H9 (cell line): ENCODE results near the gene AK9. TPM values are rescaled to one million over a fixed set of nuclear protein-coding genes. Genes with fewer than 3 reads are reported as not detected.

ENCODE experiments used
- DNase-seq: peaks from one replicate; pipeline ENCODE4 v3.0.0-alpha.2; 2017
- H2AFZ ChIP-seq: one replicate; pipeline ENCODE4 v1.6.1; 2013; ENCODE audit warnings: mild to moderate bottlenecking, low read length, control low read depth, moderate library complexity
- H2AK5ac ChIP-seq: 2 replicates; pipeline ENCODE4 v1.6.1; 2013; ENCODE audit warnings: low read length, control low read depth, mixed read lengths; ENCODE audit not compliant: insufficient read length
- H2BK120ac ChIP-seq: one replicate; pipeline ENCODE4 v1.6.1; 2013; ENCODE audit warnings: low read depth, mild to moderate bottlenecking, low read length, control low read depth, inconsistent platforms; ENCODE audit not compliant: poor library complexity, severe bottlenecking
- H2BK12ac ChIP-seq: 2 replicates; pipeline ENCODE4 v1.6.1; 2013; ENCODE audit warnings: low read length, control low read depth, mixed read lengths, low read depth; ENCODE audit not compliant: insufficient read length
- H2BK15ac ChIP-seq: 2 replicates; pipeline ENCODE4 v1.6.1; 2013; ENCODE audit warnings: low read depth, low read length, control low read depth
- H2BK20ac ChIP-seq: one replicate; pipeline ENCODE4 v1.6.1; 2013; ENCODE audit warnings: low read depth, mild to moderate bottlenecking, low read length, control low read depth, inconsistent platforms; ENCODE audit not compliant: poor library complexity, severe bottlenecking
- H2BK5ac ChIP-seq: 2 replicates; pipeline ENCODE4 v1.6.1; 2013; ENCODE audit warnings: low read length, control low read depth, mixed read lengths; ENCODE audit not compliant: insufficient read length
- H3K14ac ChIP-seq: 2 replicates; pipeline ENCODE4 v1.6.1; 2013; ENCODE audit warnings: low read length, control low read depth; ENCODE audit not compliant: insufficient read depth
- H3K18ac ChIP-seq: 2 replicates; pipeline ENCODE4 v1.6.1; 2013; ENCODE audit warnings: low read depth, mild to moderate bottlenecking, mixed read lengths, low read length, control low read depth; ENCODE audit not compliant: insufficient read length
- H3K23ac ChIP-seq: 2 replicates; pipeline ENCODE4 v1.6.1; 2013; ENCODE audit warnings: low read length, control low read depth, mixed read lengths, low read depth; ENCODE audit not compliant: insufficient read length
- H3K23me2 ChIP-seq: 2 replicates; pipeline ENCODE4 v1.6.1; 2013; ENCODE audit warnings: low read depth, mild to moderate bottlenecking, mixed read lengths, low read length, control low read depth; ENCODE audit not compliant: insufficient read length, poor library complexity, severe bottlenecking
- H3K27ac ChIP-seq: 2 replicates; pipeline ENCODE4 v1.5.1; 2013; ENCODE audit warnings: low read length, control low read depth, mixed read lengths, low read depth; ENCODE audit not compliant: insufficient read length
- H3K27me3 ChIP-seq: 2 replicates; pipeline ENCODE4 v1.6.1; 2013; ENCODE audit warnings: low read length, control low read depth, inconsistent platforms; ENCODE audit not compliant: insufficient read depth
- H3K4ac ChIP-seq: 2 replicates; pipeline ENCODE4 v1.6.1; 2013; ENCODE audit warnings: low read depth, mild to moderate bottlenecking, control low read depth, inconsistent platforms, low read length, moderate library complexity
- H3K4me1 ChIP-seq: 2 replicates; pipeline ENCODE4 v1.6.1; 2013; ENCODE audit warnings: low read length, control low read depth, inconsistent platforms; ENCODE audit not compliant: insufficient read depth
- H3K4me2 ChIP-seq: 2 replicates; pipeline ENCODE4 v1.6.1; 2013; ENCODE audit warnings: low read length, control low read depth, mixed read lengths; ENCODE audit not compliant: insufficient read length, insufficient read depth
- H3K56ac ChIP-seq: 2 replicates; pipeline ENCODE4 v1.6.1; 2013; ENCODE audit warnings: low read depth, mild to moderate bottlenecking, mixed read lengths, low read length, control low read depth; ENCODE audit not compliant: insufficient read length
- H3K79me1 ChIP-seq: 2 replicates; pipeline ENCODE4 v1.6.1; 2013; ENCODE audit warnings: low read depth, mild to moderate bottlenecking, moderate library complexity, low read length, control low read depth, inconsistent platforms; ENCODE audit not compliant: insufficient read depth, poor library complexity, severe bottlenecking
- H3K79me2 ChIP-seq: 2 replicates; pipeline ENCODE4 v1.6.1; 2013; ENCODE audit warnings: low read length, control low read depth, inconsistent platforms; ENCODE audit not compliant: insufficient read depth
- H3K9ac ChIP-seq: 2 replicates; pipeline ENCODE4 v1.6.1; 2013; ENCODE audit warnings: low read length, control low read depth, mixed read lengths; ENCODE audit not compliant: insufficient read length; ENCODE audit errors: extremely low read depth
- H3K9me3 ChIP-seq: one replicate; pipeline ENCODE4 v1.6.1; 2013; ENCODE audit warnings: low read depth, low read length, inconsistent platforms; ENCODE audit not compliant: control insufficient read depth
- H3T11ph ChIP-seq: one replicate; pipeline ENCODE4 v1.6.1; 2013; ENCODE audit warnings: mild to moderate bottlenecking, low read length, control low read depth, inconsistent platforms
- H4K20me1 ChIP-seq: one replicate; pipeline ENCODE4 v1.6.1; 2013; ENCODE audit not compliant: control insufficient read depth, insufficient read length, insufficient read depth
- H4K5ac ChIP-seq: 2 replicates; pipeline ENCODE4 v1.6.1; 2013; ENCODE audit warnings: low read depth, mild to moderate bottlenecking, mixed read lengths, low read length, control low read depth; ENCODE audit not compliant: insufficient read length
- H4K8ac ChIP-seq: replicated peaks from 2 replicates; pipeline ENCODE4 v1.6.1; 2013; ENCODE audit warnings: low read length, control low read depth, mixed read lengths, low read depth; ENCODE audit not compliant: insufficient read length
- H4K91ac ChIP-seq: 2 replicates; pipeline ENCODE4 v1.6.1; 2013; ENCODE audit warnings: low read depth, mild to moderate bottlenecking, moderate library complexity, mixed read lengths, low read length, control low read depth; ENCODE audit not compliant: insufficient read length
- H3K27ac Mint-ChIP-seq, 3 experiments: 2 replicates in 2 of 3; 3 replicates in 1 of 3; pipeline ENCODE4 v1.8.0; 2020 to 2021; ENCODE audit warnings: mixed read lengths in 3 of 3, mild to moderate bottlenecking in 1 of 3, moderate library complexity in 1 of 3
- H3K27me3 Mint-ChIP-seq: 2 replicates; pipeline ENCODE4 v1.8.0; 2021; ENCODE audit warnings: low read depth, mild to moderate bottlenecking, moderate library complexity, mixed read lengths
- H3K36me3 Mint-ChIP-seq, 3 experiments: 2 replicates in 2 of 3; 3 replicates in 1 of 3; pipeline ENCODE4 v1.8.0; 2020 to 2021; ENCODE audit warnings: low read depth in 3 of 3, mixed read lengths in 3 of 3; ENCODE audit not compliant: insufficient read depth in 1 of 3
- H3K4me1 Mint-ChIP-seq, 2 experiments: 2 replicates each; pipeline ENCODE4 v1.8.0; 2020; ENCODE audit warnings: mixed read lengths in 2 of 2
- H3K4me3 Mint-ChIP-seq, 2 experiments: 2 replicates in 1 of 2; 3 replicates in 1 of 2; pipeline ENCODE4 v1.8.0; 2020 to 2021; ENCODE audit warnings: mild to moderate bottlenecking in 2 of 2, mixed read lengths in 2 of 2, moderate library complexity in 1 of 2
- H3K9me3 Mint-ChIP-seq, 2 experiments: 2 replicates in 1 of 2; 3 replicates in 1 of 2; pipeline ENCODE4 v1.8.0; 2020; ENCODE audit warnings: mild to moderate bottlenecking in 2 of 2, mixed read lengths in 2 of 2, moderate library complexity in 1 of 2
- WGBS: extraction: QIAGEN DNeasy Blood & Tissue Kit; methylation state at CpG from one replicate; pipeline ENCODE4 v1.1.7; 2013; ENCODE audit warnings: missing lambda C conversion rate, low lambda C conversion rate, mixed read lengths; ENCODE audit not compliant: insufficient read length; ENCODE audit errors: extremely low coverage; 5-methylcytosine and 5-hydroxymethylcytosine counted together
- total RNA-seq: library from RNA; stranded (reverse); gene quantifications from 2 replicates; pipeline ENCODE4 v1.2.1, GENCODE V29; 2021
- TF ChIP-seq, protein P1 (sequence below): fragments of 200-600 bp; sonication (generic); conservative IDR thresholded peaks from 3 replicates; pipeline ENCODE4 v1.8.0; 2021; ENCODE audit warnings: antibody characterized with exemption, mild to moderate bottlenecking

Gene AK9
- total RNA-seq, 1 experiment from 2014 or later = 2.3 TPM

GRCh38 chr6:109718991-109719390, 28.0 kb upstream of the AK9 start:
- Histone ChIP-seq H4K5ac (no peak overlapping the region), H2BK120ac (no peak overlapping the region), H3K4me1 (no peaks in the 10 kb centered on the region), H3K9ac (no peak overlapping the region), H2AFZ (no peak overlapping the region), H2BK15ac (no peak overlapping the region), H3K4me2 (no peak overlapping the region), H3K27ac (no peak overlapping the region), H2BK12ac (no peak overlapping the region), H3T11ph (no peak overlapping the region), H3K9me3 (no peaks in the 10 kb centered on the region), H3K4ac (no peak overlapping the region), H2BK5ac (no peak overlapping the region), H3K18ac (no peak overlapping the region), H3K14ac (no peak overlapping the region), H2AK5ac (no peak overlapping the region), H2BK20ac (no peak overlapping the region), H3K23me2 (no peaks in the 10 kb centered on the region), H4K20me1 (no peaks in the 10 kb centered on the region), H3K79me1 (no peaks in the 10 kb centered on the region), H4K8ac (no peak overlapping the region), H3K23ac (no peak overlapping the region), H3K56ac (no peak overlapping the region), H3K27me3 (no peaks in the 10 kb centered on the region), H3K79me2 (no peaks in the 10 kb centered on the region), H4K91ac (no peak overlapping the region)
- WGBS = no CpG with 5 or more reads among the region's 5 CpGs
- H3K9me3 Mint-ChIP-seq = no peaks in the 10 kb centered on the region
- peaks cover 5 to 12% of the 10 kb centered on the region in 2 experiments; a peak in 2 of 4 replicates for H3K4me1 Mint-ChIP-seq
- TF ChIP-seq, protein P1, sequence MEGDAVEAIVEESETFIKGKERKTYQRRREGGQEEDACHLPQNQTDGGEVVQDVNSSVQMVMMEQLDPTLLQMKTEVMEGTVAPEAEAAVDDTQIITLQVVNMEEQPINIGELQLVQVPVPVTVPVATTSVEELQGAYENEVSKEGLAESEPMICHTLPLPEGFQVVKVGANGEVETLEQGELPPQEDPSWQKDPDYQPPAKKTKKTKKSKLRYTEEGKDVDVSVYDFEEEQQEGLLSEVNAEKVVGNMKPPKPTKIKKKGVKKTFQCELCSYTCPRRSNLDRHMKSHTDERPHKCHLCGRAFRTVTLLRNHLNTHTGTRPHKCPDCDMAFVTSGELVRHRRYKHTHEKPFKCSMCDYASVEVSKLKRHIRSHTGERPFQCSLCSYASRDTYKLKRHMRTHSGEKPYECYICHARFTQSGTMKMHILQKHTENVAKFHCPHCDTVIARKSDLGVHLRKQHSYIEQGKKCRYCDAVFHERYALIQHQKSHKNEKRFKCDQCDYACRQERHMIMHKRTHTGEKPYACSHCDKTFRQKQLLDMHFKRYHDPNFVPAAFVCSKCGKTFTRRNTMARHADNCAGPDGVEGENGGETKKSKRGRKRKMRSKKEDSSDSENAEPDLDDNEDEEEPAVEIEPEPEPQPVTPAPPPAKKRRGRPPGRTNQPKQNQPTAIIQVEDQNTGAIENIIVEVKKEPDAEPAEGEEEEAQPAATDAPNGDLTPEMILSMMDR = no peak
- H3K4me3 Mint-ChIP-seq = no peak overlapping the region
- peaks cover 2 to 17% (median 12%) of the 10 kb centered on the region in 3 experiments; a peak in 4 of 7 replicates for H3K36me3 Mint-ChIP-seq
- no peaks in the 10 kb centered on the region for H3K27me3 Mint-ChIP-seq
- no peak for DNase-seq
- no peak overlapping the region for H3K27ac Mint-ChIP-seq
